Fibroblast of villous mesenchyme (primary cell): Measurements from ENCODE around the gene SHBG. TPM values are rescaled to one million over a fixed set of nuclear protein-coding genes. Genes with fewer than 3 reads are reported as not detected.
A peak's percentile ranks its signal among the peaks of the same experiment; 100 is the strongest.
"Not testable (repeated sequence)": the region's sequence is repeated elsewhere in the genome, so short reads cannot be mapped to it uniquely, and the experiment has no call there.

ENCODE experiments used
- DNase-seq: peaks from one replicate; pipeline ENCODE4 v3.0.0-alpha.2; 2010; ENCODE audit warnings: low read depth
- H3K4me3 ChIP-seq: 2 replicates; pipeline ENCODE4 v1.5.1; 2011; ENCODE audit warnings: low read depth, mild to moderate bottlenecking, low read length
- CTCF ChIP-seq: IDR thresholded peaks from 2 replicates; pipeline ENCODE4 v1.5.1; 2012; ENCODE audit warnings: low read depth, mild to moderate bottlenecking, low read length; ENCODE audit not compliant: insufficient read depth
- total RNA-seq: library from RNA; depleted of rRNA; stranded (reverse); fragments of >200 nt; gene quantifications from 2 replicates; pipeline ENCODE4 v1.2.3, GENCODE V29; 2012

SHBG gene
- total RNA-seq, 1 donor = 0.86 TPM

- DNase-seq = peak; percentile 66
- peak; percentile 84 for TF ChIP-seq CTCF
- H3K4me3 ChIP-seq = no peak overlapping the region
These were observed 4.4 kb downstream of the SHBG start for GRCh38 chr17:7634384-7634783.

GRCh38 chr17:7636163-7636562 lies 6.2 kb downstream of the SHBG start:
- DNase-seq = no peak
- TF ChIP-seq CTCF = no peak
- H3K4me3 ChIP-seq = no peak overlapping the region

GRCh38 chr17:7640783-7641182 lies 10.8 kb downstream of the SHBG start:
- no peak for TF ChIP-seq CTCF
- H3K4me3 ChIP-seq = no peak overlapping the region
- DNase-seq = no peak

GRCh38 chr17:7641635-7642034 lies 11.7 kb downstream of the SHBG start:
- H3K4me3 ChIP-seq, DNase-seq: not testable (repeated sequence)

GRCh38 chr17:7644775-7645174 lies 14.8 kb downstream of the SHBG start:
- TF ChIP-seq CTCF = no peak
- no peak for DNase-seq
- H3K4me3 ChIP-seq = no peak overlapping the region

GRCh38 chr17:7646457-7646856 lies 16.5 kb downstream of the SHBG start:
- DNase-seq = no peak
- H3K4me3 ChIP-seq = no peak overlapping the region
- no peak for TF ChIP-seq CTCF

GRCh38 chr17:7647018-7647417 lies 17.1 kb downstream of the SHBG start:
- H3K4me3 ChIP-seq = no peak overlapping the region
- no peak for DNase-seq
- no peak for TF ChIP-seq CTCF
